Testis (tissue), 3 donors: ENCODE results near the gene FAXC. TPM values are rescaled to one million over a fixed set of nuclear protein-coding genes. Genes with fewer than 3 reads are reported as not detected.

Source experiments
- DNase-seq: peaks from one replicate; pipeline ENCODE4 v3.0.0-alpha.2; 2019
- H3K27ac ChIP-seq, 2 donors: fragments of 200-600 bp; sonication (generic); one replicate each; pipeline ENCODE4 v1.5.1; 2019
- H3K27me3 ChIP-seq: fragments of 200-600 bp; sonication (generic); one replicate; pipeline ENCODE4 v1.5.1; 2019
- H3K36me3 ChIP-seq: fragments of 200-600 bp; sonication (generic); one replicate; pipeline ENCODE4 v1.5.1; 2017; ENCODE audit warnings: low read depth; ENCODE audit errors: missing control alignments
- H3K4me1 ChIP-seq: fragments of 200-600 bp; sonication (generic); one replicate; pipeline ENCODE4 v1.5.1; 2019
- H3K4me3 ChIP-seq, 2 donors: fragments of 200-600 bp; sonication (generic); one replicate each; pipeline ENCODE4 v1.5.1; 2017 to 2019
- H3K9me3 ChIP-seq: fragments of 200-600 bp; sonication (generic); one replicate; pipeline ENCODE4 v1.5.1; 2017
- CTCF ChIP-seq, 3 experiments: fragments of 450-650 bp in 2 of 3; fragments of 200-600 bp in 1 of 3; sonication (generic) in 1 of 3; IDR thresholded peaks; one replicate each; pipeline ENCODE4 v1.5.1; 2016 to 2019; ENCODE audit warnings: antibody characterized with exemption in 3 of 3, mild to moderate bottlenecking in 2 of 3, moderate library complexity in 1 of 3
- POLR2A ChIP-seq: fragments of 450-650 bp; IDR thresholded peaks from one replicate; pipeline ENCODE4 v1.6.1; 2017; ENCODE audit warnings: antibody characterized with exemption, mild to moderate bottlenecking, moderate library complexity
- WGBS, 2 donors: methylation state at CpG; one replicate each; pipeline ENCODE4 v1.1.5; 2018; 5-methylcytosine and 5-hydroxymethylcytosine counted together
- intact Hi-C: fragments of 100-400 bp; cut with DNase I; formaldehyde crosslinking; loops from one replicate; pipeline ENCODE4 v1.15.1; 2023; ENCODE audit warnings: low total_unique reads
- polyA plus RNA-seq: library from polyadenylated mRNA; stranded (reverse); fragments of 350-450 nt; fragmentation: Illumina TruSeq; extraction: RNeasy Lipid Tissue Mini Kit (QIAGEN cat#74804); gene quantifications from one replicate; pipeline ENCODE4 v1.2.3, GENCODE V29; 2014; ENCODE audit warnings: low read depth, low replicate concordance; ENCODE audit not compliant: insufficient read depth
- total RNA-seq, 2 donors: library from RNA; depleted of rRNA; stranded (reverse); fragments of >200 nt; gene quantifications; one replicate each; pipeline ENCODE4 v1.2.3, GENCODE V29; 2016

Gene FAXC
- total and polyA plus RNA-seq, 3 donors from 2014 or later = 2.7 to 5.9 (median 5.0) TPM

- Histone ChIP-seq H3K27me3 (no peaks in the 10 kb centered on the region), H3K4me1 (no peaks in the 10 kb centered on the region), H3K36me3 (no peaks in the 10 kb centered on the region), H3K9me3 (no peaks in the 10 kb centered on the region), H3K4me3 (no peak overlapping the region), H3K27ac (no peak overlapping the region)
- intact Hi-C loops = no loop called here
- DNase-seq = no peak
- WGBS, 2 donors = 56 to 57% methylated on average over 2 of the region's 2 CpGs
- TF ChIP-seq POLR2A = no peak
- no peak for TF ChIP-seq CTCF (IDR thresholded peaks at IDR 0.05)
Measured at GRCh38 chr6:99287523-99287922, 62.0 kb downstream of the FAXC start.

- TF ChIP-seq POLR2A (no peak), CTCF (IDR thresholded peaks at IDR 0.05) (no peak)
- Histone ChIP-seq H3K36me3 (no peaks in the 10 kb centered on the region), H3K9me3 (no peaks in the 10 kb centered on the region), H3K27ac (no peak overlapping the region), H3K27me3 (no peaks in the 10 kb centered on the region), H3K4me1 (no peaks in the 10 kb centered on the region), H3K4me3 (no peak overlapping the region)
- intact Hi-C loops = no loop called here
- DNase-seq = no peak
- WGBS, 2 donors = 83 to 91% methylated on average over 4 of the region's 4 CpGs
Measured at GRCh38 chr6:99285881-99286280, 63.6 kb downstream of the FAXC start.

GRCh38 chr6:99282479-99283062, 66.9 kb downstream of the FAXC start:
- intact Hi-C loops = no loop called here
- DNase-seq = no peak
- TF ChIP-seq POLR2A (no peak), CTCF (IDR thresholded peaks at IDR 0.05) (peak in 2 of 3 experiments; percentile 25 to 30)
- no peaks in the 10 kb centered on the region for H3K36me3 ChIP-seq
- H3K27me3 ChIP-seq = no peaks in the 10 kb centered on the region
- no peak overlapping the region for H3K27ac ChIP-seq
- no peaks in the 10 kb centered on the region for H3K9me3 ChIP-seq
- 67 to 73% methylated on average over 4 of the region's 4 CpGs for WGBS, 2 donors
- H3K4me1 ChIP-seq = no peaks in the 10 kb centered on the region
- H3K4me3 ChIP-seq = no peak overlapping the region

GRCh38 chr6:99276747-99277146, 72.7 kb downstream of the FAXC start:
- no peak for DNase-seq
- Histone ChIP-seq H3K9me3 (no peaks in the 10 kb centered on the region), H3K4me1 (no peaks in the 10 kb centered on the region), H3K36me3 (no peaks in the 10 kb centered on the region), H3K27me3 (no peaks in the 10 kb centered on the region), H3K27ac (no peak overlapping the region), H3K4me3 (no peak overlapping the region)
- TF ChIP-seq POLR2A = no peak
- no peak for TF ChIP-seq CTCF (IDR thresholded peaks at IDR 0.05)
- WGBS, 2 donors = 69 to 72% methylated on average over 2 of the region's 2 CpGs
- intact Hi-C loops = no loop called here

GRCh38 chr6:99270826-99271225, 78.6 kb downstream of the FAXC start:
- intact Hi-C loops = no loop called here
- Histone ChIP-seq H3K27ac (no peak overlapping the region), H3K27me3 (no peaks in the 10 kb centered on the region), H3K4me3 (no peak overlapping the region), H3K9me3 (no peaks in the 10 kb centered on the region), H3K4me1 (no peaks in the 10 kb centered on the region), H3K36me3 (no peaks in the 10 kb centered on the region)
- DNase-seq = no peak
- TF ChIP-seq CTCF (IDR thresholded peaks at IDR 0.05) (no peak), POLR2A (no peak)
- 10 to 17% methylated on average over 7 of the region's 7 CpGs for WGBS, 2 donors
